Hepatocyte (in vitro differentiated cells): ENCODE measurements around the gene LRRC14B.
"Not testable (repeated sequence)": the region's sequence is repeated elsewhere in the genome, so short reads cannot be mapped to it uniquely, and the experiment has no call there.

Source experiments
- CTCF ChIP-seq: fragments of 200-600 bp; sonication (generic); IDR thresholded peaks from 2 replicates; pipeline ENCODE4 v1.5.1; 2016; ENCODE audit warnings: antibody characterized with exemption, mild to moderate bottlenecking; ENCODE audit not compliant: poor library complexity
- EZH2 ChIP-seq: fragments of 200-600 bp; sonication (generic); IDR thresholded peaks from 2 replicates; pipeline ENCODE4 v1.6.1; 2016; ENCODE audit warnings: antibody characterized with exemption, mild to moderate bottlenecking, borderline replicate concordance
- EZH2phosphoT487 ChIP-seq: fragments of 200-600 bp; sonication (generic); IDR thresholded peaks from one replicate; pipeline ENCODE4 v1.6.1; 2018; ENCODE audit warnings: antibody characterized with exemption, mild to moderate bottlenecking, low read depth, moderate library complexity; ENCODE audit not compliant: unreplicated experiment, severe bottlenecking

DNA sequence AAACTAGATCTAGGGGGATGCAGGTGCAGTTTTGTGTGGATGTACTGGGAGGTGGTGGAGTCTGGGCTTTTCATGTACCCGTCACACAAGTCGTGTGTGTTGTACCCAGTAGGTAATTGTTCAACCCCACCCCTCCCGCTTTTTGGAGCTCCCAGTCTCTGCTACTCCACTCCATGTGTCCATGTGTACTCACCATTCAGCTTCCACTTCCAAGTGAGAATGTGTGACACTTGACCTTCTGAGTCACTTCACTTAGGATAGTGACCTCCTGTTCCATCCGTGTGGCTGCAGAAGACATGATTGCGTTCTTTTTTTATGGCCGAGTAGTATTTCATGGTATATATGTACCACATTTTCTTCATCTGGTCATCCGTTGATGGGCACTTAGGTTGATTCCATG lies 49.3 kb downstream of the LRRC14B start:
- not testable (repeated sequence) for TF ChIP-seq CTCF, EZH2, EZH2phosphoT487
